A673 (cell line): Measurements from ENCODE around the gene EEFSEC.

ENCODE experiments used
- CTCF ChIP-seq: fragments of 300-800, 200-600 bp; sonication (generic); conservative IDR thresholded peaks from 2 replicates; pipeline ENCODE4 v1.5.1; 2017; ENCODE audit warnings: low read depth, mild to moderate bottlenecking, antibody characterized with exemption, low read length, moderate library complexity, mixed read lengths
- EZH2 ChIP-seq: fragments of 200-600 bp; sonication (generic); IDR thresholded peaks from 2 replicates; pipeline ENCODE4 v1.6.1; 2017; ENCODE audit warnings: borderline replicate concordance, low read depth, mild to moderate bottlenecking, mixed read lengths, antibody characterized with exemption, low read length; ENCODE audit not compliant: poor library complexity, severe bottlenecking

- no peak for TF ChIP-seq CTCF
- TF ChIP-seq EZH2: no peak
These were observed 203.5 kb downstream of the EEFSEC start for GRCh38 chr3:128356822-128357221.
